ENCODE results near the gene STH.

GRCh38 chr17:45999900-46000290 is 845 bp downstream of the STH start:
- TF ChIP-seq ESRRG (CRISPR knock-in tag; IDR thresholded peaks at IDR 0.05) (no peak), GLIS3 (CRISPR knock-in tag; IDR thresholded peaks at IDR 0.05) (no peak)
- TF ChIP-seq, protein P1, sequence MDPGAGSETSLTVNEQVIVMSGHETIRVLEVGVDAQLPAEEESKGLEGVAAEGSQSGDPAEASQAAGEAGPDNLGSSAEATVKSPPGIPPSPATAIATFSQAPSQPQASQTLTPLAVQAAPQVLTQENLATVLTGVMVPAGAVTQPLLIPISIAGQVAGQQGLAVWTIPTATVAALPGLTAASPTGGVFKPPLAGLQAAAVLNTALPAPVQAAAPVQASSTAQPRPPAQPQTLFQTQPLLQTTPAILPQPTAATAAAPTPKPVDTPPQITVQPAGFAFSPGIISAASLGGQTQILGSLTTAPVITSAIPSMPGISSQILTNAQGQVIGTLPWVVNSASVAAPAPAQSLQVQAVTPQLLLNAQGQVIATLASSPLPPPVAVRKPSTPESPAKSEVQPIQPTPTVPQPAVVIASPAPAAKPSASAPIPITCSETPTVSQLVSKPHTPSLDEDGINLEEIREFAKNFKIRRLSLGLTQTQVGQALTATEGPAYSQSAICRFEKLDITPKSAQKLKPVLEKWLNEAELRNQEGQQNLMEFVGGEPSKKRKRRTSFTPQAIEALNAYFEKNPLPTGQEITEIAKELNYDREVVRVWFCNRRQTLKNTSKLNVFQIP (CRISPR knock-in tag; IDR thresholded peaks at IDR 0.05; ENCODE audit: borderline replicate concordance, low read depth), result no peak
